GM10266 (cell line): Measurements from ENCODE around the gene ING4.

ENCODE experiments used
- DNase-seq: peaks from one replicate; pipeline ENCODE4 v3.0.0; 2012; ENCODE audit errors: extremely low spot score
- CTCF ChIP-seq: IDR thresholded peaks from 2 replicates; pipeline ENCODE4 v1.5.1; 2012; ENCODE audit warnings: mild to moderate bottlenecking, low read depth; ENCODE audit not compliant: control insufficient read depth, insufficient read depth; ENCODE audit errors: missing control alignments

ING4 gene

GRCh38 chr12:6676962-6677361 is 14.0 kb upstream of the ING4 start:
- no peak for TF ChIP-seq CTCF
- no peak for DNase-seq

DNA sequence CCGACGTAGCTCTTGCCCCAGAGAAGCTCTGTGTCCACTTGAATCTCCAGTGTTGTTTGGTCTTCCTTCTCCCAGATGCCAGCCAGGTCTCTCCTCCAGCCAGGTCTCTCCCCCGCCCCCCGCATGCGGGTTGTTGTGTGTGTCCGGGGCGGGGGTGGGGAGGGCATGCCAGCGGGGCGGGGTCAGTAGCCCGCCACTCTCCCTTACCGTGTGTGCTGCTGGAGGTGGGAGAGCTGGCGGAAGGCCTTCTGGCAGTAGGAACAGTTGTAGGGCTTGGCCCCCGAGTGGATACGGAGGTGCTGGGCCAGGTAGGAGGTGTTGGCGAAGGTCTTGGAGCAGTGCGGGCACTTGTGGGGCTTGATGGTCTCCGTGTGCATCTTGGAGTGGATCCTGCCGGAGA is 9.2 kb upstream of the ING4 start:
- TF ChIP-seq CTCF = no peak
- DNase-seq = no peak

DNA sequence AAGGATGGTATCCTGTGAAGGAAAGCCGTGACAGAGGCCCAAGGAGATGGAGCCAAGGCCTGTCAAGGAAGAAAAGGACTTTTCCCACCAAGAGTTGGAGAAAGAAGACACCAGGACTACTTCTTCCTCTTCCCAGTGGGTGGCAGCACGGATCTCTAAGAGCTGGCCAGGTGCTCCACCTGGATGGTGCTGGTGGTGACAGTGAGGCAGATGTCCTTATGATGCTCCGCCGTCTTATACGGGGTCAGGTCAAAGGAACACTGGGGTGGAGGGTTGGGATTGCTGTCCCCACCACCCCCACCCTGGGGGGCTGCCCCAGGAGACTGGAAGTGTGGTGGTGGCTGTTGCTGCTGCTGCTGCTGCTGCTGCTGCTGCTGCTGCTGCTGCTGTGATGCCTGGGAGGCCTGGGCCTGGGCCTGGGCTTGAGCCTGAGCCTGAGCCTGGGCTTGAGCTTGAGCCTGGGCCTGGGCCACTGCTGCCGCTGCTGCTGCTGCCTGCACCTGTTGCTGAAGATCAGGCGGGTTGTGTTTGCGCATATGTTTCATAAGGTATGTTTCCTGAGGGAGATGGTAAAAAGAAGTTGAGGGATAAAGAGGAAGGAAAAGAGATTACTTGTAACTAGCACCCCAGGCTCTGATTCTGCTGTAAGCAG is 4.8 kb upstream of the ING4 start:
- TF ChIP-seq CTCF = peak; percentile 44
- no peak for DNase-seq

GRCh38 chr12:6666211-6666610 is 3.3 kb upstream of the ING4 start:
- DNase-seq = no peak
- TF ChIP-seq CTCF = no peak

DNA sequence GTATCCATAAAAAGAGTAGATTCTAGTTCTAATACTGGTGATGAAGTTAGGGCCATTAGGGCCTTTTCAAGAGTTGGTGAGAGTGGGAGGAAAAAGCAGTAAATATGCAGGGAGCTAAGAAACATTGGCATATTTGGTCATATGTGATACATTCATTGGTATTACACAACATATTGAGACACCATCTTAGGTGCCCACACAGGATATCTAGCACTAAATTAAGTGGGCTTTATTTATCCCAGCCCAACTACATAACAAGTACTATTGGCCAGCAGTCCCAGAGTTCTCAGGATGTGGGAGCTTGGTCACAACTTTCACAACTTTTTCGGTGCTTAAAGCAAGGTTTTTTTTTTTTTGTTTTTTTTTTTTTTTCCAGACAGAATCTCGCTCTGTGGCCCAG is 2.0 kb upstream of the ING4 start:
- TF ChIP-seq CTCF = no peak

DNA sequence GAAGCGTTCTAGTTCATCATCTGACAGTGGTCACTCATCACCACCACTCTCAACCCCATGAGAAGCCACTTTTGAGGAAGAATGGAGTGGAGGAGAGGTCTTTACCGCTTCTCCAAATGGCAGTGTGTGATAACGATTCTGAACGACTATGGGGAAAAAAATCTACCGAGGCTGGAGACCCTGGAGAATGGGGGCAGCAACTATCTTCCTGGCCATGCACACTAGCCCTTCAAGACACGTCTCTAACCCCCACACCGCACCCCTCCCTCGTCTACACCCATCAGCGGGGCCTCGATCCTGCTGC is 365 bp downstream of the ING4 start:
- TF ChIP-seq CTCF = no peak
- no peak for DNase-seq

More for the DNA sequence above, 2.0 kb upstream of the ING4 start:
- DNase-seq = no peak

DNA sequence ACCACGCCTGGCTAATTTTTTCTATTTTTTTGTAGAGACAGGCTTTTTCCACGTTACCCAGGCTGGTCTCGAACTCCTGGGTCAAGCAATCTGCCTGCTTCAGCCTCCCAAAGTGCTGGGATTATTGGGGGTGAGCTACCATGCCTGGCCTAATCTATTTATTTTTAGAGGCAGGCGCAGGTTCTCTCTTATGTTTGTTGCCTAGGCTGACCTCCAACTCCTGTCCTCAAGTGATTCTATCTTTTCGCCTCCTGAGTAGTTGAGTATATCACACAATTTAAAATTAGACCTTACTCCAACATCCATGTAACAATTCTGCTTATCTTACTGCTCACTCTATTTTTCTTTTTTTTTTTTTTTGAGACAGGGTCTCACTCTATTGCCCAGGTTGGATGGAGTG is 8.9 kb downstream of the ING4 start:
- TF ChIP-seq CTCF = no peak
- DNase-seq = no peak
